Measurements from ENCODE around the gene GAST.

DNA sequence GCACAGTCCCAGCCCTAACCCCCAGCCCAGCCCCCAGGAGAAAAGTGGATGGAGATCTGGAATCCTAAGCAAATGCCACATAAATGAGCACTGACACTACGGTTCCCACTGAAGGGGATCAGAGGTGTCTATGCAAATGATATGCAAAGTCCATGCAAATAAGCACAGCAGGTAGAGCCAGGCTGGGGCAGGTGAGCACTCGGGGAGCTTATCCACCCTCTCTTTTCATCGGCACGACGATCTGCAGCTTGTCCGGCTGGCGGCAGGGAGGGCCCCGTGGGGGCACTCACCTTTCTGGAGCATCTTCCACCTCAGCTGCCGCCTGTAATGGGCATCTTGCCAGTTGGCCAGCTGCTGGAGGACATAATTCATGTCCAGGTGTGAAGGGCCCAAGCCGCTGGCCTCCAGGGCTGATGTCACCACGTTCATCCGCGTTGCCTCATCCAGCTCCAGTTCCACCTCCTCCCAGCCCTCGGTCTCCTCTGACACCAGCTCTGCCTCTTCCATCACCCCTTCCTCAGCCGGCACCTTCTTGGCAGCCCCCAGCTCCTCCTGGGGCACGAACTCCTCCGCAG, 12.4 kb downstream of the GAST start:
- no peak for TF ChIP-seq POLR2AphosphoS5 (IDR thresholded peaks at IDR 0.05; ENCODE audit: low read depth, low read length)
- TF ChIP-seq POLR2A (IDR thresholded peaks at IDR 0.05; ENCODE audit: low read depth, low read length) = no peak
- no peak for TF ChIP-seq TAF1 (IDR thresholded peaks at IDR 0.05; ENCODE audit: borderline replicate concordance, low read depth, low read length)

Data from GM12892 (cell line).